C4-2B (cell line): ENCODE data around the gene FAM118B.

ENCODE experiments used
- ZFX ChIP-seq: fragments of 450-650 bp; IDR thresholded peaks from 2 replicates; pipeline ENCODE4 v1.6.1; 2017
- TF ChIP-seq, protein P1 (sequence below): fragments of 450-650 bp; conservative IDR thresholded peaks from 2 replicates; pipeline ENCODE4 v1.5.1; 2017; ENCODE audit warnings: mild to moderate bottlenecking

DNA sequence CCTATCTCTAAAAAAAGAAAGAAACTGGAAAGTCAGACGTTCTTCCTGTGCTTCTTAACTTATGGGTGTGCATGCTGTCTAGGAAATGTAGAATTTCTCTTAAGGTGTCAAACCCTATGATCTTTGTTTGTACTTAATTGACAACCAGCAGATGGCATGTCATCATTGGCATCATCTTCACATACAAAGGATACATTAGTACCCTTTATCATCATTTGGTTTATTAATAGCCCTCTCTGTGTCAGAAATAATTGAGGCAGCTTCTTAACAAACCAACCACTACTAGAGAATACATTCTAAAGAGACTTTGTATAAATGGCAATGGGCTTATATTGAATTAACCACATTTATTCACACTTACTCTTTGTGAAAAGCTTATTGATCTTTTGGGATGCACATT, 43.2 kb downstream of the FAM118B start:
- TF ChIP-seq, protein P1, sequence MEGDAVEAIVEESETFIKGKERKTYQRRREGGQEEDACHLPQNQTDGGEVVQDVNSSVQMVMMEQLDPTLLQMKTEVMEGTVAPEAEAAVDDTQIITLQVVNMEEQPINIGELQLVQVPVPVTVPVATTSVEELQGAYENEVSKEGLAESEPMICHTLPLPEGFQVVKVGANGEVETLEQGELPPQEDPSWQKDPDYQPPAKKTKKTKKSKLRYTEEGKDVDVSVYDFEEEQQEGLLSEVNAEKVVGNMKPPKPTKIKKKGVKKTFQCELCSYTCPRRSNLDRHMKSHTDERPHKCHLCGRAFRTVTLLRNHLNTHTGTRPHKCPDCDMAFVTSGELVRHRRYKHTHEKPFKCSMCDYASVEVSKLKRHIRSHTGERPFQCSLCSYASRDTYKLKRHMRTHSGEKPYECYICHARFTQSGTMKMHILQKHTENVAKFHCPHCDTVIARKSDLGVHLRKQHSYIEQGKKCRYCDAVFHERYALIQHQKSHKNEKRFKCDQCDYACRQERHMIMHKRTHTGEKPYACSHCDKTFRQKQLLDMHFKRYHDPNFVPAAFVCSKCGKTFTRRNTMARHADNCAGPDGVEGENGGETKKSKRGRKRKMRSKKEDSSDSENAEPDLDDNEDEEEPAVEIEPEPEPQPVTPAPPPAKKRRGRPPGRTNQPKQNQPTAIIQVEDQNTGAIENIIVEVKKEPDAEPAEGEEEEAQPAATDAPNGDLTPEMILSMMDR, result no peak
- TF ChIP-seq ZFX, result no peak
